GM19468 (cell line): Measurements from ENCODE around the gene FKRP.
A peak's percentile ranks its signal among the peaks of the same experiment; 100 is the strongest.
"Not testable (repeated sequence)": the region's sequence is repeated elsewhere in the genome, so short reads cannot be mapped to it uniquely, and the experiment has no call there.

Experiments
- ATAC-seq: cut with Tn5 transposase; IDR thresholded peaks from one replicate; pipeline ENCODE4 v1.9.1; 2021; ENCODE audit warnings: mild to moderate bottlenecking, moderate library complexity, moderate number of reproducible peaks; ENCODE audit not compliant: unreplicated experiment; ENCODE audit errors: extremely low read depth

Gene FKRP

DNA sequence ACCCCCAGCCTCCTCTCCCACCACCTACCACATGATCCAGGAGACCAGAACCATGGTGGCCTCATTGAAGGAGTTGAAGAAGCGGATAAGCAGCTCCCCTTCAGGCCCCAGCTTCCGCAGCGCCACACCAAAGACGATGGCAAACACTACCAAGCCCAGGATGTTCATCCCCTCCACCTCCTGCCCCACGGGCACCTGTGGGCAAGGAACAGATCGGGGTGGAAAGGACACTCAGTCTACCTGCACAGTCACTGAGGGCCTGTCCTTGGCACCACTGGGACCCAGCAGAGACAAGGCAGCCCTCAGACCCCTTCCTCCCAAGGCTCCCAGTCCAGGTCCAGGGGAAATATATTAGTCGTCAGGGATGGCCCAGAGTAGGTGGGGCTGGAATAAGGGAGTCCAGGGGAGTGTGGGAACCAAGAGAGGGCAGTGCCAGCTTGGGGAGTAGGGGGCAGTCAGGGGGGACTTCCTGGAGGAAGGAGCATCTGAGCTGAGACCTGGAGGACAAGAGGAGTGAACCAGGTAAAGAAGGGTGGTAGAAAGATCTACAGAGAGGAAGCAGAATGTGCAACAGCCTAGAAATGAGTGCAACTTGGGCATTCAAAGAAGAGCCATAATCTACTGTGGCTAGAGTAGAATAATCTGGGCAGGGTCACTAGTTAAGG lies 36.6 kb downstream of the FKRP start:
- ATAC-seq: no peak

DNA sequence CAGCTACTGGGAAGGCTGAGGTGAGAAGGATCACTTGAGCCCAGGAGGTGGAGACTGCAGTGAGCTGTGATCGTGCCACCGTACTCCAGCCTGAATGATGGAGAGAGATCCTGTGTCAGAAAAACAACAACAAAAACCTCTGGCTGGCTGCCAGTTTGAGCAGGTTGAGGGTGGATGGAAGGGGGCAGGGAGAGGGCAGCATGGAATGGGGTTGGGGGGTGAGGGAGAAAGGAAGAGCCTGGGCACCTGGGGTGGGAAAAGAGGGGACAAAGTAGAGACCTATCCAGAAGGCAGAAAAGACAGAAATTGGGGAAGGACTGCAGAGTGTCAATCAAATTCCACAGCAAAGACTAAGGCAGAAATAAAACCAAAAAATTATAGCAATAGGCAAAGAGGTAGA lies 37.8 kb downstream of the FKRP start:
- no peak for ATAC-seq

DNA sequence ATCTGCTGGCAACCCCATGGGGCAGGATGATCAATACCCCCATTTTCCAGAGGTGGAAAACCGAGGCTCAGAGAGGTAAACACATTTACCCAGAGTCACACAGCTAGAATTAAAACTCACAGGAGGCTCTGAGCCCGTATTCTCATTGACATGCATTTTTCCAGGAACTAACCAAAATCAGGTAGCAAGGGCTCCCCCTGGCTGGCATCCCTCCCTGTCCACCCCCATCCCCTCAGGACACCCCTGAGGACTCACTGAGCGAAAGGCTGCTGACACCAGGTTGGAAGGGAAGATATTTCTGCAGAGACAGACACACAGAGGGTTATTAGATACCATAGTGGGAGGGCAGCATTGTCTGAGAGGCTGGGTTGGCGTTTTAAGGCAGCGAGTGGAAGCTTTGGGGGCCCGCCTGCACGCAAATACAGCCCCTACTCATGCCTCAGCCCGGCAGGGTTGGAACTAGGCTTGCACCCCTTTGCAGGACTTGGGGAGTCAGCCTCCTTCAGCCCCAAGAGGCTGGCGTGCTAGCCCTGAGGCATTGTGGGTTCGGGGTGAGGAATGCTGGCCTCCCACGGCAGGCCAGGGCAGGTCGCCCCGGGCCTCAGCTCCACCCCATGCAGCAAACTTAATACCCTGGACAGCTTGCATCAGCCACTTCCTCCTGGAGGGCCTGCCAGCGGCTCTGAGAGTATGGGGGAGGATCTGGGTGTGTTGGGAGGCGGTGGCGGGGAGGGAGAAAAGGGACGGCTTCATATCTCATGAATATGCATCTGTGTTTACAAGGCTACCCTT lies 38.6 kb downstream of the FKRP start:
- no peak for ATAC-seq

DNA sequence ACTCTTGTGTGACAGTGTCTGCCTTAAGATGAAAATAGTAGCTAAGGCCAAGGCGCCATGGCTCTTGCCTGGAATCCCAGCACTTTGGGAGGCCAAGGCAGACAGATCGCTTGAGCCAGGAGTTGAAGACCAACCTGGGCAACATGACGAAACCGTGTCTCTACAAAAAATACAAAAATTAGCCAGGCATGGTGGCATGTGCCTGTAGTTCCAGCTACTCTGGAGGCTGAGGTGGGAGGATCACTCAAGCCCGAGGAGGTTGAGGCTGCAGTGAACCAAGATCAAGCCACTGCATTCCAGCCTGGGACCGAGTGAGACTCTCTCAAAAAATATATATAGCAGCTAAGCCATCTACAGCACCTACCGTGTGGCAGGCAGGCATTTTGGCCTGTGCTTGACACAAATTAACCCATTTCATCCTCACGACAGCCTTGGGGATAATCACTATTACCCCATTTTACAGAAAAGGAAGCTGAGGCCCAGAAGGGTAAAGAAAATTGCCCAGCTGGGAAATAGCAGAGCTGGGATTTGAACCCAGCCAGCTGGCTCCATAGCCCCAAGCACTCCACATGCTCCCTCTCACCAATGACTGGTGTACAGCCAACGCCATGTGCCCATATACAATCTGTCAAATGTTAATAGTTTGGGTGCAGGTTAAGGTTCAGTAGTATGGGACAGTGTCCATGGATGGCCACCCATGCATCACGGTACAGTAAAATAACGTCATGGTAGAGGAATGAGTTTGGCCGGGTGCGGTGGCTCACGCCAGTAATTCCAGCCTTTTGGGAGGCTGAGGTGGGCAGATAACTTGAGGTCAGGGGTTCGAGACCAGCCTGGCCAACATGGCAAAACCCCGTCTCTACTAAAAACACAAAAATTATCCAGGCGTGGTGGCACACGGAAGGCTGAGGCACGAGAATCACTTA lies 39.5 kb downstream of the FKRP start:
- ATAC-seq: no peak

DNA sequence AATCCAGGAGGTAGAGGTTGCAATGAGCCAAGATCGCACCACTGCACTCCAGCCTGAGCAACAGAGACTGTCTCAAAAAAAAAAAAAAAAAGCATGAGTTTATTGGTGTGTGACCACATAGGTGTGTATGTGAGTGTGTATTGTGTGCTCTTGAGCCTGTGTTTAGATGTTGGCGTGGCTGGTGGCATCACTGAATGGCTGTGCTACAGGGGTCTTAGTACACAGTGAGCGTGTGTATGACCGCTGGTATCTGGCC lies 40.1 kb downstream of the FKRP start:
- ATAC-seq: no peak

DNA sequence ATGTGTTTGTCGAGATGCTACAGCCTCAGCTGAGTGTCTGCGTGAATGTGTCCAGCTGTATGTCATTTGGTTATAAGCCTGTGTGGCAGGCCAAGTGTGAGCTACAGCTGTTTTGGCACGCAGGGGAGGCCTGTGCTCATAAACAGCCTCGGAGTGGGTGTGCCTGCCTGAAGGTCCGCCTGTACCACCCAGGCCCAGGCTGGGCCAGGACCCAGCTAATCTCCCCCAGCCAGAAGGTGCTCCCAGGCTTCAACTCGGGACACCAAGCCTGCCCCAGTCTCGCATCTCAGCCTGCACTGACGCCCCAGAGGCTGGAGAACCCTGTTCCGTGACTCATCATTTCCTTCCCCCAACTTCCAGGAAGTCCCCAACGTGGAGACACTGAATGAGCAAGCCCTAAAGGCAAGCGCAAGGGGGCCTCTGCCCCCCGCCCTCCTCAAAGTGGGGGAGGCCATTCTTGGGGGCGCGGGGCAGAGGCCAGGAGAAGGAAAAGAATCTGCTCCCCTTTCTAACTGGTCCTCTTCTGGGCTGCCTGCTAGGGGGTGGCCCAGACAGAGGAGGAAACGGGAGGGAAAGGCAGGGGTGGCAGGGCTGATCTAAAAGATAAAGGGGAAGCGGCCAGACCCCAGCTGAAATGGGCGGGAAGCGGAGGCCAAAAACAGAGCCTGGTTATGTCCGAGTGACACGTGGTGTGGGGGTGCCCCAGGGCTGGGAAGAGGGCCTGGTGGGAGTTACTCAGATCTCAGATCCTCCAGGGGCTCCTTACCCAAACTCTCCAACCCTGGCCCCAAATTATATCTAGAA lies 40.6 kb downstream of the FKRP start:
- ATAC-seq: no peak

DNA sequence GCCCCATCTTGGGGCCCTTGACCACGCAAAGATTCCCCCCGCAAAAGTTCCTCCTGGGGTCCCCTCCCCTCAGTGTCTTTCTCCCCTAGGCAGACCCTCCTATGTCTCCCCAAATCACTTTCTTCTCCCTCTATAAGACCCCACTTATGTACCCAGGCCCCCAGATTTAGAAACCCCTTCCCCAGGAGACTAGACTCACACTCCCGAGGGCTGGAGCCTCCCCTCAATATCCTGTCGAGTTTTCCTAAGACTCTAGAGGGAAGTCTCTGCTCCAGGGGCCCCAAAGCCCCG lies 41.1 kb downstream of the FKRP start:
- ATAC-seq: no peak

DNA sequence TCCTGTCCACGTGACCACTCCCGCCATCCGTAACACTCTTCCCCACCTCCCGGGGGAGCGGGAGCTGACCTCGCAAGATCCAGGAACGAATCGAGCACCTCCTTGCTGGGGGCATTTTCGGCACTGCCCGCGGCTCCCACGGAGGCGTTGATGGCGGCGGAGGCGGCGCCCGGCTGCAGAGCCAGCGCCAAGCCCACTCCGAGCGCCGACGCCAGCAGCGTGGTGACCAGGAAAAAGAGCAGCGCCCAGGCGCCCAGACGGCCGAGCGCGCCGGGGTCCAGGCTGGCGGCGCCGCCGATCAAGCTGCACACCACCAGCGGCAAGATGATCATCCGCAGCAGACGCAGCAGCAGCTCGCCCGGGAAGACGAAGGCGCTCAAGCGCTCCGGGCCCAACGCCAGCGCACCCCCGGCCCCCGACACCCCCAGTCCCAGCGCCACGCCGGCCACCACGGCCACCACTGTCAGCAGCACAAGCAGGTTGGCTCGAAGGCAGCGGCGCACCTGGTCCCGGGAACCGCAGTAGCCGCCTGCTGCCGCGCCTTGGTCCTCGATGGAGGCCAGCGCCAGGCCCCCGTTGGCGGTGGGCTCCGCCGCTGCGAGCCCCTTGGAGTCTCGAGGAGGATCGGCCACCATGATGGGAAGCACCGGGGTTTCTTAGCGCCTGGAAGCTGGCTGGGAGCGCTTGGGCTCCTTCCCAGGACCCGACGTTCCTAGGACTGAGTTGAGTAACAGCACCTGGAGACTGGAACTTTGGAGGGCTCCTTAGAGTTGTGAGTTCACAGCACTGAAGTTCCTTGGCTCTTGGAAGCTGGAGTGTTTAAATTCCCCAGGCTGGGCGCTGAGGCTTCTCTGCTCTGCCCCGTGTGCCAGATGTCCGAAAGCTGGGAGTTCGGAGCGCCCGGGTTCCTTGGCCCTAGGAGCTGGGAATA lies 41.7 kb downstream of the FKRP start:
- ATAC-seq: no peak

DNA sequence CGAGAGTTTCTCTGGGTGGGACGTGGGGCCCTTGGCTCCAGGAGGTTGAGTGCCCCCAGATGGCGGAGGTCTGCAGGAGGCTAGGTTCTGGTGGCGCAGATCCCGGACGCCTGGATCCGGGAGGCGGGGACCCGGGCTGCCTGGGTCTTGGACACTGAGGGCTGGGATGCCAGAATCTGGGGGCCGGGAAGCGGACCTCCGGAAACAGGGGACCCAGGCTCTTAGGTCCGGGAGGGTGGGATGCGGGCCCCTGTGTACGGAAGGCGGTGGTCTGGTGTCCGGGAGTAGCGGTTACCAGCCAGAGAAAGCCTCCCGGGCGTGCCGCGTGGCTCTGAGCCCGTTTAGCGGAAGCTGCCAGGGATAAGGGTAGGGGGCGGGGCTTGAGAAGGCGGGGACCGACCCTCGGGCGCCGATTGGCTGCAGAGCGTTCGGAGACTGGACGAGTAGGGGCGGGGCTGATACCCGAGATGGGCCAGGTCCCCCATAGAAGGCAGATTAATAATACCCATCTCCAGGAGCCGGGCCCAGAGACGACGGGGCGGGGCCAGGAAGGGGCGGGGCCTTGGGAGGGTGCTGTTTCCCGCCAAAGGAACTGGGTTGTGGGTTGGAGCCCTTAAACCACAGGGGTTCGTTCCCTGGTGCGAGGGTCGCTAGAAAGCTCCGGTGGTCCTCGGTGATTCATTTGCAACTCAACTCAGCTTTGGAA lies 42.6 kb downstream of the FKRP start, which contains the start of gene SLC1A5:
Gene SLC1A5 (minus strand): TSS at position 333 of the 706 bp plus-strand sequence. CDS start 629 bp downstream, outside the sequence.
- peak; percentile 28 for ATAC-seq

DNA sequence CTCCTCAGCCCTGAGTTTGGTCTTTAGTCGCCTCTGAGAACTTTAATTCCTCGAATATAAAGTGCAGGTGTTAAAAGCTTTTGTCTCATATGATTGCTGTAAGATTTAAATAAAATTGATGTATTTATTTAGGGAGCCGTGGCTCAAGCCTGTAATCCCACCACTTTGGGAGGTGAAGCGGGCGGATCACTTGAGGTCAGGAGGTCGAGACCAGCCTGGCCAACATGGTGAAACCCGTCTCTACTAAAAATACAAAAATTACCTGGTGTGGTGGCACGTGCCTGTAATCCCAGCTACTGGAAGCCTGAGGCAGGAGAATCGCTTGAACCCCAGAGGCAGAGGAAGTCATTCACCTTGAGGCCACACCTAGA lies 43.1 kb downstream of the FKRP start:
- no peak for ATAC-seq

DNA sequence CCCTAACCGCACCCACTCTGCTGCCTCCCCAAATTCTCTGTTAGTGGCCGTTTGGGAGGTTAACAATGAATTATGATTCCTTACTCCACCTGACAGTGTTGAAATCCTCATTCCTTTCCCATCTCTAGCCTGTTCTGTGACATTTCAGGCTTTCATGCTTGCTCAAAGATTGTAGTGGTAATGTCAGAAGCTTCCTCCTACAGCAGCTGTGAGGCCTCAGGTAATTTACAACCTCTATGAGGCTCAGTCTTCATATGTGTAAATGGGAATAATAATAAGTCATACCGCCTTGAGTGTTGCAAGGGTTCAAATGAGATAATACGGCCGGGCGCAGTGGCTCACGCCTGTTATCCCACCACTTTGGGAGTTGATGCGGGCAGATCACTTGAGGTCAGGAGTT lies 43.5 kb downstream of the FKRP start:
- no peak for ATAC-seq

DNA sequence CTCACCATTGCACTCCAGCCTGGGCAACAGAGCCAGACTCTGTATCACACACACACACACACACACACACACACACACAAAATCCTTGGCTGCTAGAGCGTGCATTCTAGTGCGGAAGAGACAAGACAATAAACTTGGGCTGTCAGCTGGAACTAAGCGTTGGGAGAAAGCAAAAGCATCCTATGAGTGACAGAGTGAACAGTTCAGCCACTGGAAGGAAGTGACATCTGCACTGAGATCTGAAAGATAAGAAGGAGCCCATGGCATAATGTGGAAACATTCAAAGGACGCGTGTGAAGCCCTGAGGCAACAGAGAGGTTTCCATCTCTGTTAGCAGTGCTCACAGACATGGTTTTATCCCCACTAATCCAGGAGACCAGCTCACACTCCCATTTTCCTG lies 46.1 kb downstream of the FKRP start:
- ATAC-seq: no peak

DNA sequence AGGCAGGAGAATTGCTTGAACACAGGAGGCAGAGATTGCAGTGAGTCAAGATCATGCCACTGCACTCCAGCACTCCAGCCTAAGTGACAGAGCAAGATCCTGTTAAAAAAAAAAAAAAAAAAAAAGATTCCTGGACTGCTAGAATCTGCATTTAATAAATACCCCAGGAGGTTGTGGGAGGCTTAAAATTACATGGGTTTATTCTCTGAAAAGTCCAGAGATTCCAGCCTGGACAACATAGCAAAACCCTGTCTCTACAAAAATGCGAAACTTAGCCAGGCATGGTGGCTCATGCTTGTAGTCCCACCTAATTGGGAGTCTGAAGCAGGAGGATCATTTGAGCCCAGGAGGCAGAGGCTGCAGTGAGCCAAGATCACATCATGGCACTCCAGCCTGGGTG lies 52.0 kb downstream of the FKRP start:
- ATAC-seq: no peak

DNA sequence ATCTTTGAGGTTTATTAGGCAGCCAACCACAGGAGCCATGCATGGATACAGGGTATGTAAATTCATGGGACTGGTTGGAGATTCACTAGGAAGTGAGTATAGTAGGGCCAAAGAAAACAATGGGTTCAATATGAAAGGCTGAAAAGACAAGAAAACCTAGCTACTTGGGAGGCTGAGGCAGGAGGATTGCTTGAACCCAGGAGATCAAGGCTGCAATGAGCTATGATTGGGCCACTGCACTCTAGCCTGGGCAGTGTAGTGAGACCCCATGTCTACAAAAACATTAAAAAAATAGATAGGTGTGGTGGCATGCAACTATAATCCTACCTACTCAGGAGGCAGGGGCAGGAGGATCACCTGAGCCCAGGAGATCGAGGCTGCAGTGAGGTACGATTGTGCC lies 52.9 kb downstream of the FKRP start:
- ATAC-seq: no peak

DNA sequence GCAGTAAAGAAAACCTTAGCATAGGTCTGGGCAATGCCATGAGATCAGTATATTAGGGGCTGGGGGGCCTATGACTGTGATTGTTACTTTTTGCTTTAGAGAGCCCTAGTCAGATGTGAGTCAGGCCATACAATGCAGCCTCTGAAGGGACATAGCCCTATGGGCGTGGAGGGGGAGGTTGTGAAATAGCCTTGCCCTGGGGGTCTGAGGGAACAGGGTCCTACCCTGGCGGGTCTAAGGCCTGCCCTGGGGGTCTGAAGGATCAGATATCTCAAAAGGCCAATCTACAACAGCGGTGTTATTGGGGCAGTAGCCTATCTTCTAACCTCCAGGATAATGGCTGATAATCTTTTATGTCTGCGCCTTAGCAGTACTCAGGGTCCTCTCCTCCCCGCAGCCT lies 56.3 kb downstream of the FKRP start:
- ATAC-seq: no peak

DNA sequence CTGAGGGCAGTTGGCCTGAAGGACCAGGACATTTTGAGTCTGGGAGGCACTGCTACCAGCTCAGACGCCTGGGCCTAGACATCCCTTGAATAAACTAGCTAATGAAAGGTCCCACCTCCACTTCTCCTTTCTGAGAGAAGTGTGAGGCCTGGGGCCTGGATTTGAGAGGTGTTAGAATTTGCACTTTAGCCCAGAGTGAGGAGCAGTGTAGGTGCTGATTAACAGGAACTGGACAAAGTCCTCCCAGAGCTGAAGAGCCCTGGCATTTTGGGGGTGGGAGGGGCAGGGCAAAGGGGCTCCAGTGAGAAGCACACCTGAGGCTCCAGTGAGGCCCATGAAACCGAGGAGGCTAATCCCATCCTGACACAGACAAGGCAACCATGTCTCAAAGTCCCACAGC lies 57.7 kb downstream of the FKRP start:
- ATAC-seq: no peak

DNA sequence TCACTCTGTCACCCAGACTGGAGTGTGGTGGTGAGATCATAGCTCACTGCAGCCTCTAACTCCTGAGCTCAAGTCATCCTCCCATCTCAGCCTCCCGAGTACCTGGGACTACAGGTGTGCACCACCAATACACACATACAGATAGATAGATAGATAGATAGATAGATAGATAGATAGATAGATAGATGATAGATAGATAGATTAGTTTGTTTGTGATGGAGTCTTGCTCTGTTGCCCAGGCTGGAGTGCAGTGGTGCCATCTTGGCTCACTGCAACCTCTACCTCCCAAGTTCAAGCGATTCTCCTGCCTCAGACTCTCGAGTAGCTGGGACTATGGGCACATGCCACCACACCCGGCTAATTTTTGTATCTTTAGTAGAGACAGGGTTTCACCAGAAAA lies 58.6 kb downstream of the FKRP start:
- not testable (repeated sequence) for ATAC-seq

DNA sequence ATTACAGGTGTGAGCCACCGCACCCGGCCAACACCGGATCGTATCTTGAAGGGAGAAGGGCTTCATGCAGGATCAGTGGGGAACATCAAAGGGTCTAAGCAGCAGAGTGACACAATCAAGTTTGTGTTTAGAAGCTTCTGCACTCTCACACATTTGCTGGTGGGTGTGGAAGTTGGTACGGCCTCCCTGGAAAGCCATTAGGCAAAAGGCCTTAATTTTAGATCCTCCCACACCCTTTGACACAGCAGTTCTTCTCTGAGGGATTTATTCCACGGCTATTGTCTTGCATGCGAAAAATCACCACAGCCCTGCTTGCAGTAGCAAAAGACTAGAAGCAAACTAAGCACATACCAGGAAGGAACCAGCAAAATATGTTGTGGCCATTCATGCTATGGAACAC lies 60.8 kb downstream of the FKRP start:
- ATAC-seq: no peak
